NCI-H510A (cell line): ENCODE measurements around the gene ARID3A.
"Not testable (repeated sequence)": the region's sequence is repeated elsewhere in the genome, so short reads cannot be mapped to it uniquely, and the experiment has no call there.

Experiments used
- DNase-seq: peaks from one replicate; lab custom pipeline; 2025; lab: John Stamatoyannopoulos, UW

Gene ARID3A

GRCh38 chr19:1017906-1018305 is 92.1 kb downstream of the ARID3A start:
- DNase-seq: no peak

- no peak for DNase-seq
These were observed 92.6 kb downstream of the ARID3A start for GRCh38 chr19:1018393-1018792.

GRCh38 chr19:1018932-1019615 is 93.2 kb downstream of the ARID3A start:
- no peak for DNase-seq

- no peak for DNase-seq
These were observed 93.8 kb downstream of the ARID3A start for GRCh38 chr19:1019616-1019961.

- DNase-seq: no peak
These were observed 94.4 kb downstream of the ARID3A start for GRCh38 chr19:1019980-1020867.

- DNase-seq: peak; percentile 85
These were observed 95.1 kb downstream of the ARID3A start, which contains the start of gene TMEM259 for GRCh38 chr19:1020868-1021425. Gene TMEM259, minus strand, starts transcription at chr19:1021123. Its CDS starts 127 bp downstream, at chr19:1020996.

GRCh38 chr19:1023883-1024188 is 98.0 kb downstream of the ARID3A start:
- not testable (repeated sequence) for DNase-seq

GRCh38 chr19:1025080-1025479 is 99.2 kb downstream of the ARID3A start:
- DNase-seq: not testable (repeated sequence)
